ENCODE data around the gene CELF3. TPM values are rescaled to one million over a fixed set of nuclear protein-coding genes. Genes with fewer than 3 reads are reported as not detected.
"Not testable (repeated sequence)": the region's sequence is repeated elsewhere in the genome, so short reads cannot be mapped to it uniquely, and the experiment has no call there.

The CELF3 gene
- total RNA-seq, 1 donor from 2014 or later, result not detected

- H3K27me3 Mint-ChIP-seq (ENCODE audit: unreplicated experiment), result no peaks in the 10 kb centered on the region
- DNase-seq (ENCODE audit: low spot score), result no peak
- no peak overlapping the region for H3K4me3 Mint-ChIP-seq (ENCODE audit: unreplicated experiment)
- no peaks in the 10 kb centered on the region for H3K36me3 Mint-ChIP-seq (ENCODE audit: low read depth, unreplicated experiment)
- peak overlapping the region; percentile 38 for H3K27ac Mint-ChIP-seq (ENCODE audit: unreplicated experiment)
- no peaks in the 10 kb centered on the region for H3K4me1 Mint-ChIP-seq (ENCODE audit: unreplicated experiment)
- no peak for TF ChIP-seq CTCF (IDR thresholded peaks at IDR 0.05; ENCODE audit: unreplicated experiment)
- no peaks in the 10 kb centered on the region for H3K9me3 Mint-ChIP-seq (ENCODE audit: unreplicated experiment)
Measured at GRCh38 chr1:151680391-151680790, 36.2 kb downstream of the CELF3 start.

- Mint-ChIP-seq H3K27ac (ENCODE audit: unreplicated experiment) (no peak overlapping the region), H3K4me1 (ENCODE audit: unreplicated experiment) (peaks cover 5% of the 10 kb centered on the region), H3K36me3 (ENCODE audit: low read depth, unreplicated experiment) (peaks cover 17% of the 10 kb centered on the region), H3K9me3 (ENCODE audit: unreplicated experiment) (no peaks in the 10 kb centered on the region), H3K4me3 (ENCODE audit: unreplicated experiment) (no peak overlapping the region), H3K27me3 (ENCODE audit: unreplicated experiment) (no peaks in the 10 kb centered on the region)
- no peak for DNase-seq (ENCODE audit: low spot score)
- no peak for TF ChIP-seq CTCF (IDR thresholded peaks at IDR 0.05; ENCODE audit: unreplicated experiment)
Measured at GRCh38 chr1:151673407-151673806, 43.2 kb downstream of the CELF3 start.

GRCh38 chr1:151670036-151670675 lies 46.4 kb downstream of the CELF3 start:
- not testable (repeated sequence) for H3K27me3 Mint-ChIP-seq (ENCODE audit: unreplicated experiment); H3K9me3 Mint-ChIP-seq (ENCODE audit: unreplicated experiment); DNase-seq (ENCODE audit: low spot score); H3K4me1 Mint-ChIP-seq (ENCODE audit: unreplicated experiment); H3K4me3 Mint-ChIP-seq (ENCODE audit: unreplicated experiment)
- Mint-ChIP-seq H3K36me3 (ENCODE audit: low read depth, unreplicated experiment) (peaks cover 16% of the 10 kb centered on the region), H3K27ac (ENCODE audit: unreplicated experiment) (peak overlapping the region; percentile 44)

GRCh38 chr1:151668090-151668489 lies 48.5 kb downstream of the CELF3 start:
- Mint-ChIP-seq H3K36me3 (ENCODE audit: low read depth, unreplicated experiment) (peaks cover 16% of the 10 kb centered on the region), H3K27ac (ENCODE audit: unreplicated experiment) (no peak overlapping the region), H3K4me3 (ENCODE audit: unreplicated experiment) (no peak overlapping the region), H3K9me3 (ENCODE audit: unreplicated experiment) (no peaks in the 10 kb centered on the region), H3K4me1 (ENCODE audit: unreplicated experiment) (no peaks in the 10 kb centered on the region), H3K27me3 (ENCODE audit: unreplicated experiment) (no peaks in the 10 kb centered on the region)
- TF ChIP-seq CTCF (IDR thresholded peaks at IDR 0.05; ENCODE audit: unreplicated experiment), result no peak
- no peak for DNase-seq (ENCODE audit: low spot score)

GRCh38 chr1:151661751-151662150 lies 54.9 kb downstream of the CELF3 start:
- no peak for DNase-seq (ENCODE audit: low spot score)
- Mint-ChIP-seq H3K27me3 (ENCODE audit: unreplicated experiment) (no peaks in the 10 kb centered on the region), H3K27ac (ENCODE audit: unreplicated experiment) (peak overlapping the region; percentile 77), H3K9me3 (ENCODE audit: unreplicated experiment) (no peaks in the 10 kb centered on the region), H3K4me3 (ENCODE audit: unreplicated experiment) (no peak overlapping the region), H3K4me1 (ENCODE audit: unreplicated experiment) (peaks cover 17% of the 10 kb centered on the region), H3K36me3 (ENCODE audit: low read depth, unreplicated experiment) (peaks cover 13% of the 10 kb centered on the region)
- TF ChIP-seq CTCF (IDR thresholded peaks at IDR 0.05; ENCODE audit: unreplicated experiment), result no peak

Data from endothelial cell (in vitro differentiated cells).